ENCODE results near the gene ZNF248.

Gene ZNF248

GRCh38 chr10:37821237-37821636 lies 36.2 kb downstream of the ZNF248 start:
- DNase-seq (ENCODE audit: low spot score), result no peak

- DNase-seq (ENCODE audit: low spot score), result peak; percentile 1
Measured at GRCh38 chr10:37819797-37820196, 37.6 kb downstream of the ZNF248 start.

- DNase-seq (ENCODE audit: low spot score), result no peak
Measured at GRCh38 chr10:37816290-37816689, 41.1 kb downstream of the ZNF248 start.

GRCh38 chr10:37813763-37814162 lies 43.6 kb downstream of the ZNF248 start:
- no peak for DNase-seq (ENCODE audit: low spot score)

GRCh38 chr10:37812290-37812689 lies 45.1 kb downstream of the ZNF248 start:
- DNase-seq (ENCODE audit: low spot score), result no peak

GRCh38 chr10:37803269-37803668 lies 54.1 kb downstream of the ZNF248 start:
- DNase-seq (ENCODE audit: low spot score), result no peak

GRCh38 chr10:37801557-37801956 lies 55.9 kb downstream of the ZNF248 start:
- no peak for DNase-seq (ENCODE audit: low spot score)

- no peak for DNase-seq (ENCODE audit: low spot score)
Measured at GRCh38 chr10:37794305-37794976, 63.0 kb downstream of the ZNF248 start.

GRCh38 chr10:37789590-37789989 lies 67.8 kb downstream of the ZNF248 start:
- no peak for DNase-seq (ENCODE audit: low spot score)

- DNase-seq (ENCODE audit: low spot score), result no peak
Measured at GRCh38 chr10:37784678-37785077, 72.7 kb downstream of the ZNF248 start.

- no peak for DNase-seq (ENCODE audit: low spot score)
Measured at GRCh38 chr10:37780536-37780935, 76.9 kb downstream of the ZNF248 start.

- DNase-seq (ENCODE audit: low spot score), result no peak
Measured at GRCh38 chr10:37777056-37777455, 80.4 kb downstream of the ZNF248 start.

GRCh38 chr10:37775612-37776011 lies 81.8 kb downstream of the ZNF248 start:
- no peak for DNase-seq (ENCODE audit: low spot score)

GRCh38 chr10:37774351-37774750 lies 83.1 kb downstream of the ZNF248 start:
- DNase-seq (ENCODE audit: low spot score), result peak; percentile 20

- DNase-seq (ENCODE audit: low spot score), result no peak
Measured at GRCh38 chr10:37765216-37765615, 92.2 kb downstream of the ZNF248 start.

GRCh38 chr10:37763132-37763531 lies 94.3 kb downstream of the ZNF248 start:
- DNase-seq (ENCODE audit: low spot score), result no peak

- no peak for DNase-seq (ENCODE audit: low spot score)
Measured at GRCh38 chr10:37762287-37762686, 95.1 kb downstream of the ZNF248 start.

- DNase-seq (ENCODE audit: low spot score), result no peak
Measured at GRCh38 chr10:37760817-37761216, 96.6 kb downstream of the ZNF248 start.

GRCh38 chr10:37758074-37758473 lies 99.3 kb downstream of the ZNF248 start:
- DNase-seq (ENCODE audit: low spot score), result no peak

- DNase-seq (ENCODE audit: low spot score), result peak; percentile 55
Measured at GRCh38 chr10:37754538-37755323, 102.7 kb downstream of the ZNF248 start.

- DNase-seq (ENCODE audit: low spot score), result no peak
Measured at GRCh38 chr10:37752334-37752875, 105.0 kb downstream of the ZNF248 start.

GRCh38 chr10:37748170-37748569 lies 109.2 kb downstream of the ZNF248 start:
- no peak for DNase-seq (ENCODE audit: low spot score)

- no peak for DNase-seq (ENCODE audit: low spot score)
Measured at GRCh38 chr10:37747081-37747480, 110.3 kb downstream of the ZNF248 start.
